ENCODE data around the gene STH. TPM values are rescaled to one million over a fixed set of nuclear protein-coding genes. Genes with fewer than 3 reads are reported as not detected.

STH gene
- total RNA-seq, 1 donor from 2014 or later: not detected

DNA sequence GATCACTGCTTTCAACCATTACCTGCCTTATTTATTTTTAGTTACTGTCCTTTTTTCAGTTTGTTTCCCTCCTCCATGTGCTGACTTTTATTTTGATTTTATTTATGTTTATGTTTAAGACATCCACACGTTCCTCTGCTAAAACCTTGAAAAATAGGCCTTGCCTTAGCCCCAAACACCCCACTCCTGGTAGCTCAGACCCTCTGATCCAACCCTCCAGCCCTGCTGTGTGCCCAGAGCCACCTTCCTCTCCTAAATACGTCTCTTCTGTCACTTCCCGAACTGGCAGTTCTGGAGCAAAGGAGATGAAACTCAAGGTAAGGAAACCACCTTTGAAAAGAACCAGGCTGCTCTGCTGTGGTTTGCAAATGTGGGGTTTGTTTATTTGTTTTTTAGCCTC lies 9.3 kb upstream of the STH start:
- no peak overlapping the region for H3K27ac Mint-ChIP-seq
- H3K4me3 Mint-ChIP-seq: no peak overlapping the region
- no peak for DNase-seq (ENCODE audit: low spot score)
- Histone ChIP-seq H3K36me3 (no peaks in the 10 kb centered on the region), H3F3A (ENCODE audit: low read depth) (peaks cover 14% of the 10 kb centered on the region), H2AFZ (replicated peaks) (no peak overlapping the region), H3K4me2 (no peak overlapping the region), H3K9me3 (ENCODE audit: low read depth) (no peaks in the 10 kb centered on the region), H3K9ac (no peak overlapping the region), H3K79me2 (ENCODE audit: low read depth) (no peaks in the 10 kb centered on the region), H3K4me1 (peaks cover 18% of the 10 kb centered on the region), H3K27ac (no peak overlapping the region), H4K20me1 (ENCODE audit: low read depth) (no peaks in the 10 kb centered on the region), H3K4me3 (no peak overlapping the region), H3K27me3 (no peaks in the 10 kb centered on the region)
- no peak for TF ChIP-seq EZH2phosphoT487 (IDR thresholded peaks at IDR 0.05)
- TF ChIP-seq, protein P1, sequence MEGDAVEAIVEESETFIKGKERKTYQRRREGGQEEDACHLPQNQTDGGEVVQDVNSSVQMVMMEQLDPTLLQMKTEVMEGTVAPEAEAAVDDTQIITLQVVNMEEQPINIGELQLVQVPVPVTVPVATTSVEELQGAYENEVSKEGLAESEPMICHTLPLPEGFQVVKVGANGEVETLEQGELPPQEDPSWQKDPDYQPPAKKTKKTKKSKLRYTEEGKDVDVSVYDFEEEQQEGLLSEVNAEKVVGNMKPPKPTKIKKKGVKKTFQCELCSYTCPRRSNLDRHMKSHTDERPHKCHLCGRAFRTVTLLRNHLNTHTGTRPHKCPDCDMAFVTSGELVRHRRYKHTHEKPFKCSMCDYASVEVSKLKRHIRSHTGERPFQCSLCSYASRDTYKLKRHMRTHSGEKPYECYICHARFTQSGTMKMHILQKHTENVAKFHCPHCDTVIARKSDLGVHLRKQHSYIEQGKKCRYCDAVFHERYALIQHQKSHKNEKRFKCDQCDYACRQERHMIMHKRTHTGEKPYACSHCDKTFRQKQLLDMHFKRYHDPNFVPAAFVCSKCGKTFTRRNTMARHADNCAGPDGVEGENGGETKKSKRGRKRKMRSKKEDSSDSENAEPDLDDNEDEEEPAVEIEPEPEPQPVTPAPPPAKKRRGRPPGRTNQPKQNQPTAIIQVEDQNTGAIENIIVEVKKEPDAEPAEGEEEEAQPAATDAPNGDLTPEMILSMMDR (IDR thresholded peaks at IDR 0.05): no peak
- no peak for TF ChIP-seq EZH2 (IDR thresholded peaks at IDR 0.05)
- H3K9me3 Mint-ChIP-seq: no peaks in the 10 kb centered on the region
- peaks cover 3% of the 10 kb centered on the region for H3K27me3 Mint-ChIP-seq (ENCODE audit: insufficient read depth, low read depth)
- no peaks in the 10 kb centered on the region for H3K36me3 Mint-ChIP-seq
- H3K4me1 Mint-ChIP-seq: peaks cover 9% of the 10 kb centered on the region

DNA sequence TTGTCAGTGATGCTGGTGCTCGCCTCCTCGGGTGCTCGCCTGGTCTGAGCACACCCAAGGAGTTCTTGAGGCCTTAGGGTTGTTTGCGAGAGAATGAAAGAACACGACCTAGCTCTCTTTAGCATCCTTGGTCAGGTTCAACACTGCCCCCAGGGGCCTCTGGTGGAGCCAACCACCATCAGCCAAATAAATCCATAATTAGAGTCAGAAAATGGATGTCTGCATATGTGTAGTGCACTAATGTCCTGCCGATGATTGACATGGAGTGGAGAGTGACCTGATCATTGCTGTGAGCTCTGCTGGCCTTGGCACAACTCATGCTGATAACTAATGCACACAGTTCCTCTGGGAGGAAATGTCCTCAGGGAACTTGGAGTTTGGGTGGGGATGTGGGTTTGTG lies 8.2 kb upstream of the STH start:
- H3K36me3 Mint-ChIP-seq: no peaks in the 10 kb centered on the region
- no peaks in the 10 kb centered on the region for H3K27me3 ChIP-seq
- peaks cover 18% of the 10 kb centered on the region for H3K4me1 ChIP-seq
- H3K9me3 ChIP-seq (ENCODE audit: low read depth): no peaks in the 10 kb centered on the region
- H3K36me3 ChIP-seq: no peaks in the 10 kb centered on the region
- no peak overlapping the region for H3K4me2 ChIP-seq
- H3F3A ChIP-seq (ENCODE audit: low read depth): peaks cover 14% of the 10 kb centered on the region
- TF ChIP-seq, protein P1 (IDR thresholded peaks at IDR 0.05): no peak
- TF ChIP-seq EZH2phosphoT487 (IDR thresholded peaks at IDR 0.05) (no peak), EZH2 (IDR thresholded peaks at IDR 0.05) (no peak)
- H3K79me2 ChIP-seq (ENCODE audit: low read depth): no peaks in the 10 kb centered on the region
- H3K27me3 Mint-ChIP-seq (ENCODE audit: insufficient read depth, low read depth): peaks cover 3% of the 10 kb centered on the region
- DNase-seq (ENCODE audit: low spot score): no peak
- peaks cover 13% of the 10 kb centered on the region for H3K4me1 Mint-ChIP-seq
- H2AFZ ChIP-seq (replicated peaks): no peak overlapping the region
- no peak overlapping the region for H3K27ac ChIP-seq
- H3K9me3 Mint-ChIP-seq: no peaks in the 10 kb centered on the region
- H3K9ac ChIP-seq: no peak overlapping the region
- no peaks in the 10 kb centered on the region for H4K20me1 ChIP-seq (ENCODE audit: low read depth)
- no peak overlapping the region for H3K4me3 ChIP-seq
- H3K27ac Mint-ChIP-seq: no peak overlapping the region
- H3K4me3 Mint-ChIP-seq: no peak overlapping the region

DNA sequence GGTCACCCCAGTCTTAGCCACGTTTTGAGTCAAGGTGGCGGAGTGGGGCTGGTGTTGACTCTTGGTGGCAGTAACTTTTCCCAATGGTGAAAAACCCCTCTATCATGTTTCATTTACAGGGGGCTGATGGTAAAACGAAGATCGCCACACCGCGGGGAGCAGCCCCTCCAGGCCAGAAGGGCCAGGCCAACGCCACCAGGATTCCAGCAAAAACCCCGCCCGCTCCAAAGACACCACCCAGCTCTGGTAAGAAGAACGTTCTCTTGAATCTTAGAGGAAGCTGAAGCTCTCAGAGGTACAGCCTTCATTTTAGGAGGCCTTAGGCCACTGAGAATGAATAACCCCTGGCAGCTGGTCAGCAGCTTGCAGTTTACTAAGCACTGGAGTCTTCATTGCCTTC lies 7.7 kb upstream of the STH start:
- Mint-ChIP-seq H3K36me3 (no peaks in the 10 kb centered on the region), H3K4me1 (peaks cover 13% of the 10 kb centered on the region), H3K27ac (no peak overlapping the region), H3K4me3 (no peak overlapping the region), H3K9me3 (no peaks in the 10 kb centered on the region), H3K27me3 (ENCODE audit: insufficient read depth, low read depth) (peaks cover 3% of the 10 kb centered on the region)
- H4K20me1 ChIP-seq (ENCODE audit: low read depth): no peaks in the 10 kb centered on the region
- no peaks in the 10 kb centered on the region for H3K36me3 ChIP-seq
- no peak for DNase-seq (ENCODE audit: low spot score)
- H3K27me3 ChIP-seq: no peaks in the 10 kb centered on the region
- no peak overlapping the region for H3K4me2 ChIP-seq
- no peak overlapping the region for H2AFZ ChIP-seq (replicated peaks)
- peaks cover 18% of the 10 kb centered on the region for H3K4me1 ChIP-seq
- peaks cover 14% of the 10 kb centered on the region for H3F3A ChIP-seq (ENCODE audit: low read depth)
- no peak overlapping the region for H3K27ac ChIP-seq
- no peaks in the 10 kb centered on the region for H3K9me3 ChIP-seq (ENCODE audit: low read depth)
- no peak overlapping the region for H3K4me3 ChIP-seq
- TF ChIP-seq EZH2phosphoT487 (IDR thresholded peaks at IDR 0.05) (no peak), EZH2 (IDR thresholded peaks at IDR 0.05) (no peak)
- TF ChIP-seq, protein P1 (IDR thresholded peaks at IDR 0.05): no peak
- H3K9ac ChIP-seq: no peak overlapping the region
- H3K79me2 ChIP-seq (ENCODE audit: low read depth): no peaks in the 10 kb centered on the region

Measured in neural progenitor cell (in vitro differentiated cells).